K562 (cell line): Measurements from ENCODE around the gene BACE2. TPM values are rescaled to one million over a fixed set of nuclear protein-coding genes. Genes with fewer than 3 reads are reported as not detected.
A peak's percentile ranks its signal among the peaks of the same experiment; 100 is the strongest.

Experiments used
- ATAC-seq: fragments of 200-7000 bp; cut with Tn5 transposase; 3 replicates; pipeline ENCODE4 v1.9.1; 2020; ENCODE audit warnings: moderate library complexity
- BruUV-seq: library from RNA; stranded (reverse); fragments of 400-500 nt; replicated peaks from 2 replicates; lab custom pipeline; 2021; lab: Mats Ljungman, UMichigan
- CTCF ChIA-PET: fragments of 300-600 bp; formaldehyde crosslinking; extraction: SDS; loops from one replicate; lab custom pipeline; 2021; ENCODE audit warnings: low intra/inter-chr PET ratio; lab: Yijun Ruan, JAX
- POLR2A ChIA-PET: fragments of 300-600, 350-650 bp; sonication (Branson Sonifier 250); formaldehyde crosslinking; extraction: SDS; loops from one replicate; lab custom pipeline; 2021; ENCODE audit warnings: antibody characterized with exemption, inconsistent platforms; lab: Yijun Ruan, JAX
- DNase-seq, 4 experiments: peaks; one replicate each; pipeline versions ENCODE4 v3.0.0 to v3.0.0-alpha.2; 2011 to 2018; ENCODE audit warnings: low spot score in 3 of 4, mixed read lengths in 3 of 4; ENCODE audit errors: extremely low read depth in 1 of 4
- FAIRE-seq: peaks from 2 replicates; lab custom pipeline; 2011; peaks lifted over from hg19 to GRCh38; lab: Jason Lieb, UNC
- H2AFZ ChIP-seq: 2 replicates; pipeline ENCODE4 v1.6.0; 2011; ENCODE audit warnings: low read depth, low read length, control low read depth, inconsistent platforms
- H3K27ac ChIP-seq: fragments of 200-600 bp; 3 replicates; pipeline ENCODE4 v1.8.0; 2011; ENCODE audit warnings: low read depth, mild to moderate bottlenecking, control low read depth, inconsistent platforms, low read length, moderate library complexity, mixed read lengths; ENCODE audit errors: extremely low read depth
- H3K27me3 ChIP-seq, 2 experiments: fragments of 300-600 bp in 1 of 2; 2 replicates in 1 of 2; 3 replicates in 1 of 2; pipeline versions ENCODE4 v1.6.0 to v1.8.0; 2011; ENCODE audit warnings: inconsistent platforms in 2 of 2, low read length in 2 of 2, mild to moderate bottlenecking in 1 of 2, mixed read lengths in 1 of 2, moderate library complexity in 1 of 2; ENCODE audit not compliant: control insufficient read depth in 2 of 2, insufficient read depth in 2 of 2
- H3K36me3 ChIP-seq: fragments of 300-600 bp; 3 replicates; pipeline ENCODE4 v1.8.0; 2011; ENCODE audit warnings: mild to moderate bottlenecking, low read length, inconsistent platforms; ENCODE audit not compliant: control insufficient read depth, insufficient read depth
- H3K4me1 ChIP-seq, 2 experiments: fragments of 200-600 bp in 1 of 2; replicated peaks in 1 of 2; 2 replicates in 1 of 2; 3 replicates in 1 of 2; pipeline versions ENCODE4 v1.5.1 to v1.8.0; 2011; ENCODE audit warnings: inconsistent platforms in 2 of 2, low read length in 2 of 2, mild to moderate bottlenecking in 1 of 2, mixed read lengths in 1 of 2, moderate library complexity in 1 of 2; ENCODE audit not compliant: control insufficient read depth in 2 of 2, insufficient read depth in 2 of 2
- H3K4me2 ChIP-seq: 2 replicates; pipeline ENCODE4 v1.6.1; 2011; ENCODE audit warnings: low read length, control low read depth, inconsistent platforms, mixed read lengths; ENCODE audit not compliant: insufficient read depth
- H3K4me3 ChIP-seq: fragments of 200-600 bp; sonication (generic), shearing (Covaris generic); 2 replicates; pipeline ENCODE4 v1.5.1; 2016; ENCODE audit warnings: control low read depth, inconsistent platforms
- H3K79me2 ChIP-seq: fragments of 200-600 bp; 3 replicates; pipeline ENCODE4 v1.8.0; 2011; ENCODE audit warnings: low read length, inconsistent platforms; ENCODE audit not compliant: control insufficient read depth, insufficient read depth
- H3K9ac ChIP-seq, 2 experiments: 2 replicates each; pipeline versions ENCODE4 v1.6.0 to v1.6.1; 2011; ENCODE audit warnings: low read depth in 2 of 2, low read length in 2 of 2, control low read depth in 1 of 2, inconsistent platforms in 1 of 2, mild to moderate bottlenecking in 1 of 2, mixed read lengths in 1 of 2; ENCODE audit not compliant: insufficient read depth in 1 of 2
- H3K9me1 ChIP-seq: one replicate; pipeline ENCODE4 v1.6.0; 2011; ENCODE audit warnings: inconsistent platforms, mild to moderate bottlenecking, low read length, moderate library complexity; ENCODE audit not compliant: control insufficient read depth, insufficient read depth
- H3K9me3 ChIP-seq: replicated peaks from 2 replicates; pipeline ENCODE4 v1.5.1; 2011; ENCODE audit warnings: low read depth, low read length, inconsistent platforms; ENCODE audit not compliant: control insufficient read depth, insufficient read depth
- H4K20me1 ChIP-seq: replicated peaks from 2 replicates; pipeline ENCODE4 v1.6.1; 2011; ENCODE audit warnings: low read length, inconsistent platforms, mixed read lengths; ENCODE audit not compliant: control insufficient read depth, insufficient read depth
- CBX8 ChIP-seq: fragments of 200-600 bp; sonication (generic); IDR thresholded peaks from 2 replicates; pipeline ENCODE4 v1.6.1; 2012; ENCODE audit warnings: borderline replicate concordance, mixed run types, low read depth, mild to moderate bottlenecking, moderate library complexity, mixed read lengths, low read length, control low read depth, inconsistent platforms; ENCODE audit not compliant: poor library complexity, severe bottlenecking; ENCODE audit errors: extremely low read depth
- ELF1 ChIP-seq: fragments of 200-800 bp; sonication (Bioruptor generic); IDR thresholded peaks from 2 replicates; pipeline ENCODE4 v1.6.1; 2016; ENCODE audit warnings: missing genetic modification characterization, missing compliant biosample characterization
- ELK3 ChIP-seq: fragments of 450-650 bp; formaldehyde crosslinking; IDR thresholded peaks from 2 replicates; pipeline ENCODE4 v1.4.0; 2020; ENCODE audit warnings: mild to moderate bottlenecking
- HDAC6 ChIP-seq: IDR thresholded peaks from 2 replicates; pipeline ENCODE4 v1.6.1; 2012; ENCODE audit warnings: low read depth, mild to moderate bottlenecking, control low read depth, inconsistent platforms, low read length, moderate library complexity
- MIER1 ChIP-seq: fragments of 450-650 bp; IDR thresholded peaks from 2 replicates; pipeline ENCODE4 v1.6.1; 2016; ENCODE audit warnings: antibody characterized with exemption, mild to moderate bottlenecking, low read depth
- MNT ChIP-seq, 2 experiments: fragments of 450-650 bp; conservative IDR thresholded peaks; 2 replicates each; pipeline ENCODE4 v1.6.1; 2017; ENCODE audit warnings: mild to moderate bottlenecking in 2 of 2, moderate library complexity in 2 of 2
- RFX1 ChIP-seq: fragments of 450-650 bp; IDR thresholded peaks from 2 replicates; pipeline ENCODE4 v1.6.1; 2016; ENCODE audit warnings: mild to moderate bottlenecking, moderate library complexity
- SETDB1 ChIP-seq: IDR thresholded peaks from one replicate; pipeline ENCODE4 v1.6.1; 2012; ENCODE audit warnings: low read length, control low read depth, inconsistent platforms
- SIN3B ChIP-seq: fragments of 450-650 bp; IDR thresholded peaks from 2 replicates; pipeline ENCODE4 v1.6.1; 2017; ENCODE audit warnings: low read depth, mild to moderate bottlenecking, moderate library complexity
- TARDBP ChIP-seq: fragments of 450-650 bp; IDR thresholded peaks from 2 replicates; pipeline ENCODE4 v1.6.1; 2016
- ZNF12 ChIP-seq: sonication (generic); formaldehyde crosslinking; IDR thresholded peaks from 2 replicates; pipeline ENCODE4 v1.4.0; 2020; ENCODE audit warnings: mild to moderate bottlenecking, missing genetic modification reagents
- ZNF232 ChIP-seq: sonication (generic); formaldehyde crosslinking; IDR thresholded peaks from 2 replicates; pipeline ENCODE4 v1.8.0; 2022; ENCODE audit warnings: mild to moderate bottlenecking, missing genetic modification reagents
- ZNF408 ChIP-seq: fragments of 250-450 bp; sonication (Bioruptor Pico); IDR thresholded peaks from 2 replicates; pipeline ENCODE4 v1.4.0; 2020; ENCODE audit warnings: low read depth, mild to moderate bottlenecking, moderate library complexity
- ZNF444 ChIP-seq: fragments of 250-450 bp; sonication (Bioruptor Pico); IDR thresholded peaks from 2 replicates; pipeline ENCODE4 v1.4.0; 2020; ENCODE audit warnings: mild to moderate bottlenecking, moderate library complexity
- whole genome bisulfite sequencing: fragments of 100-300 bp; shearing (Covaris generic); methylation state at CpG from one replicate; pipeline ENCODE4 v1.1.6; 2016; ENCODE audit warnings: low coverage, mixed read lengths; ENCODE audit not compliant: insufficient coverage; ENCODE audit errors: missing lambda C conversion rate; 5-methylcytosine and 5-hydroxymethylcytosine counted together
- in situ Hi-C: fragments of 300-500 bp; cut with MboI; formaldehyde crosslinking; loops from 4 replicates; pipeline ENCODE4 v1.15.0; 2018; ENCODE audit warnings: inconsistent platforms, mixed read lengths
- intact Hi-C: fragments of 100-400 bp; cut with micrococcal nuclease; formaldehyde crosslinking; loops from 2 replicates; pipeline ENCODE4 v1.14.2; 2022
- polyA plus RNA-seq, 8 experiments: library from polyadenylated mRNA; depleted of rRNA in 4 of 8; stranded (reverse) in 5 of 8; unstranded in 3 of 8; fragments of >200 nt; fragmentation: Nextera tagmentation in 2 of 8; fragmentation: Illumina TruSeq in 1 of 8; extraction: Ambion mirVana in 2 of 8; extraction: Trizol in 1 of 8; gene quantifications; 2 replicates each; pipeline versions ENCODE4 v1.2.1 to v1.2.3, GENCODE V29; 2011 to 2014; ENCODE audit warnings: inconsistent platforms in 1 of 8, missing spikeins in 1 of 8
- total RNA-seq, 7 experiments: library from RNA; depleted of rRNA in 6 of 7; stranded (reverse); fragments of >200 nt in 6 of 7; fragmentation: Illumina TruSeq in 2 of 7; extraction: Trizol in 2 of 7; gene quantifications; 2 replicates each; pipeline versions ENCODE4 v1.2.1 to v1.2.3, GENCODE V29; 2011 to 2021; ENCODE audit warnings: low replicate concordance in 1 of 7

The BACE2 gene
- total and polyA plus RNA-seq, 9 of the 15 experiments (the other 6 are each of a cell fraction or from before 2014, with no cell fraction given) = 0.05 to 0.24 (median 0.15) TPM; not detected in 2

GRCh38 chr21:41317458-41317857, 149.5 kb downstream of the BACE2 start:
- H3K9ac ChIP-seq = no peak overlapping the region
- H3K27me3 ChIP-seq = peaks cover 14 to 51% of the 10 kb centered on the region in 2 experiments; a peak in 3 of 5 replicates
- no peak for TF ChIP-seq HDAC6
- 0 out of 2 replicates have a peak, but pooled peaks have one; percentile 39 for TF ChIP-seq ELF1 (tag)
- no peak for ATAC-seq
- H3K4me1 ChIP-seq = peaks cover 0 to 5% of the 10 kb centered on the region in 2 experiments; a peak in 1 of 5 replicates
- H3K9me1 ChIP-seq = no peaks in the 10 kb centered on the region
- H2AFZ ChIP-seq = no peak overlapping the region
- H3K9me3 ChIP-seq = no peaks in the 10 kb centered on the region
- no peaks in the 10 kb centered on the region for H3K36me3 ChIP-seq
- in situ Hi-C loops = no loop called here
- BruUV-seq = no TSS peak
- intact Hi-C loops = no loop called here
- CTCF ChIA-PET = no interaction called here
- no peak for FAIRE-seq
- no peak for DNase-seq
- no peak overlapping the region for H3K4me2 ChIP-seq
- POLR2A ChIA-PET = no interaction called here
- no peak overlapping the region for H3K27ac ChIP-seq
- no peaks in the 10 kb centered on the region for H3K79me2 ChIP-seq
- no peak overlapping the region for H3K4me3 ChIP-seq
- 0 out of 2 replicates have a peak, but pooled peaks cover 5% of the 10 kb centered on the region for H4K20me1 ChIP-seq
- WGBS = 3% methylated on average over 10 of the region's 10 CpGs

- H3K9ac ChIP-seq = no peak overlapping the region
- H3K4me2 ChIP-seq = no peak overlapping the region
- H3K4me1 ChIP-seq = peaks cover 0 to 5% of the 10 kb centered on the region in 2 experiments; a peak in 1 of 5 replicates
- POLR2A ChIA-PET = no interaction called here
- CTCF ChIA-PET = no interaction called here
- H3K4me3 ChIP-seq = no peak overlapping the region
- no peaks in the 10 kb centered on the region for H3K9me1 ChIP-seq
- no peaks in the 10 kb centered on the region for H3K36me3 ChIP-seq
- 0 out of 2 replicates have a peak, but pooled peaks cover 5% of the 10 kb centered on the region for H4K20me1 ChIP-seq
- ATAC-seq = no peak
- WGBS = 1% methylated on average over 9 of the region's 9 CpGs
- no peaks in the 10 kb centered on the region for H3K9me3 ChIP-seq
- H3K27me3 ChIP-seq = peaks cover 17 to 55% of the 10 kb centered on the region in 2 experiments; a peak in 3 of 5 replicates
- no TSS peak for BruUV-seq
- intact Hi-C loops = no loop called here
- H3K27ac ChIP-seq = no peak overlapping the region
- no peak for DNase-seq
- no peak overlapping the region for H2AFZ ChIP-seq
- FAIRE-seq = no peak
- no peaks in the 10 kb centered on the region for H3K79me2 ChIP-seq
- in situ Hi-C loops = no loop called here
- TF ChIP-seq ZNF408 (CRISPR knock-in tag) (no peak), RFX1 (no peak), MIER1 (no peak), TARDBP (no peak), ZNF232 (CRISPR knock-in tag) (no peak), ZNF444 (CRISPR knock-in tag) (no peak), MNT (conservative IDR thresholded peaks at IDR 0.05) (no peak), SIN3B (no peak), CBX8 (no peak), SETDB1 (no peak), ZNF12 (CRISPR knock-in tag) (no peak), ELK3 (no peak)
These were observed 150.3 kb downstream of the BACE2 start for GRCh38 chr21:41318218-41318617.
